ENCODE data around the gene CCDC7.
"Not testable (repeated sequence)": the region's sequence is repeated elsewhere in the genome, so short reads cannot be mapped to it uniquely, and the experiment has no call there.

Gene CCDC7

DNA sequence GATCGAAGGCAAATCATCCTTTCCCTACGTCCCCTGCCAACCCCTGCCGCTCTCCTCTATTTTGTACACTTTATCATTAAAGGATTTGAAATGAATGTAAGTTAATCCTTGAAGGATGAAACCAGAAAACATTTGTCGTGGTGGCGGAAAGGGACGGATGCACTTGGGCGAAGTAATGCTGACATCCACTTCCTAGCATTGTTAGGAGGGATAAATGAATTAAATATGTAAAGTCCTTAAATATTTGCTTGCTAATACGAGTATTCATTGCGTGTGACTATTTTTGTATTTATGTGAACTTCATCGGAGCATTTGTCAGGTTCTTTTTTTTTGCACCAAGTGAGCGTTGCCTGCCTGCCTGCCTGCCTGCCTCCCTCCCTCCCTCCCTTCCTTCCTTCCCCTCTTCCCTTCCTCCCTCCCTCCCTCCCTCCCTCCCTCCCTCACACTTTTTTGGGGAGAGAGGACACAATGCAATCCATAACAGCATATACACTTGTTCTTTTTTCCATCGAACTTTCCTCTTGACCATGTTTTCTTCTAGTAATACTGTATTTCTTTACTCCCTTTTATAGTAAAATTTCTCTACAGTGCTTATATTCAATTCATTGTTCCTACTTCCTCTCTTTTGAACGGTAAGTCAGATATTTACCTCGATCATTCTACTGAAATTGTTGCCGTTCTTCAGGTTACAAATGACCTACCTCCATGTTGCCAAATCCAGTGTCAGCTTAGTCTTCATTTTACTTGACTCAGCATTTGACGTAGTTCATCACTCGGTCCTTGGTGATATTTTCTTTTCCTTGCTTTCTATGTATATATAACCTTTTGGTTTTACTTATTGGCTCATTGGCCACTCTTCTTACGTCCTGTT, 831 bp downstream of the CCDC7 start:
- DNase-seq (ENCODE audit: low read depth in 2 of 2, low spot score in 1 of 2), result no peak

DNA sequence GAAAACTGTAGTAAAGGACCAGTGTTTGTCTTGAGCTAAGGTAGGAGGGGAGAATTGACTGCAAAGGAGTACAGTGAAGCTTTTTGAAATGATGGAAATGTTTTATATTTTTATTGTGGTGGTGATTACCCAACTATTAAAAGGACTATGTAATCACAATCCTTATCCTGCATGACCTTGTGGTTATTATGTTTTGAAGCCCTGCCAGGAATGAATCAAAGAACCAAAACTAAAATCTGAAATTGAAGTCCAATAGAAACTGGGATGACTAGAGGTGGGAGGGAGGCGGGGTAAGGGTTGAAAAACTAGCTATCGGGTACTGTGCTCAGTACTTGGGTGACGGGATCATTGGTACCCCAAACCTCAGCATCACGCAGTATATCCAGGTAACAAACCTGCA, 8.2 kb downstream of the CCDC7 start:
- no peak for DNase-seq (ENCODE audit: low read depth in 2 of 2, low spot score in 1 of 2)

DNA sequence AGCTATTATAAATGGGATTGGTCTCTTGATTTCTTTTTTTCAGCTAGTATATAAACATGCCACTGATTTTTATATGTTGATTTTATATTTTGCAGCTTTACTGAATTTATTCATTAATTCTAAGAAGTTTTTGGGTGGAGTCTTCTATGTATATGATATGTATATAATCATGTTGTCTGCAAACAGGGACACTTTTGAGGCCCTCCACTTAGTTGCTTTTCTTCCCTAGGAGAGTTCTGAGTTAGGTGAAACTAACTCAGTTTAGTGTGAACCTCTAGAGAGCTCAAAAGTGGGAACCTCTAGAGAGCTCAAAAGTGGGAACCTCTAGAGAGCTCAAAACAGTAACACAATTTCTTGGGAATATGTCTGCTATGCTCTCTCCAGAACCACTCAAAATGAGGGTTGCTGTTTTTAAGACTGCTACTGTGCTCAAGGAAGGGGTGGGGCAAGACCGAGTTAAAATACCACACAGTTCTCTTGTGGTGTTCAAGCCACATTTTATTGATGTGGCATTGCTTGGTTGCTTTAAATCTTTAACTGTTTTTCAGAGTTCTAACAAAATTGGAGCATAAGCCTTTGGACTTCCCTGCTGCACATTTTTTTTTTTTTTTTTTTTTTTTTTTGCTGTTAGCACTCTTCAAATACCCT, 13.2 kb downstream of the CCDC7 start:
- no peak for DNase-seq (ENCODE audit: low read depth in 2 of 2, low spot score in 1 of 2)

DNA sequence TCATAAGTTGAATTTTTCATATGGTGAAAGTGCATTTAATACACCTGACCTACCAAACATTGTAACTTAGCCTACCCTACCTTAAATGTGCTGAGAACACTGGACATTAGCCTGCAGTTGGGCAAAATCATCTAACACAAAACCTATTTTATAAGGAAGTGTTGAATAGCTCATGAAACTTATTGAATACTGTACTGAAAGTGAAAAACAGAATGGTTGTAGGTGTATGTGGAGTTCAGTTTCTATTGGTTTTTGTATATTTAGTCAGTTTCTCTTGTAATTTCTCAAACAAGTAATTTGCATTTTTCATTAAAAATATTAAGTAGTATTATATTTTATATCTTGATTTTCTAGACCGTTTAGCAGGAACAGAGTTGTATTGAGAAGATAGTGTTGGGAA, 15.3 kb downstream of the CCDC7 start:
- DNase-seq (ENCODE audit: low read depth in 2 of 2, low spot score in 1 of 2), result no peak

DNA sequence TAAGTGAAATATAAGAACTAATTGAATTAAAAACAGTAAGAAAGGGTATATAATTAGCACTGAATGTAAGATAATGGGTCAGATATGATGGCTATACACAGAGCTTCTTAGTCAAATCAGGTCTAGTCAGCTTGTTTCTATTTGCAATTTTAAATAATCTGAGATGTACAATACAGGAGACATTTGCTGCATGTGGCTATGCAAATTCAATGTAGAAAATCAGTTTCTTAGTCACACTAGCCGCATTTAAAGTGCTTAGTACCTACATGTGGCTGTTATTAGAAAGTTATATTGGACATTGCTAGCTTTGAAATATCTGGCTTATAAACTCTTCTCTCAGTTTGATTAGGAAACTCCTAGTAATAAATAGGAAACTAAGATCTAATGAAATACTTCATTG, 25.3 kb downstream of the CCDC7 start:
- no peak for DNase-seq (ENCODE audit: low read depth in 2 of 2, low spot score in 1 of 2)

DNA sequence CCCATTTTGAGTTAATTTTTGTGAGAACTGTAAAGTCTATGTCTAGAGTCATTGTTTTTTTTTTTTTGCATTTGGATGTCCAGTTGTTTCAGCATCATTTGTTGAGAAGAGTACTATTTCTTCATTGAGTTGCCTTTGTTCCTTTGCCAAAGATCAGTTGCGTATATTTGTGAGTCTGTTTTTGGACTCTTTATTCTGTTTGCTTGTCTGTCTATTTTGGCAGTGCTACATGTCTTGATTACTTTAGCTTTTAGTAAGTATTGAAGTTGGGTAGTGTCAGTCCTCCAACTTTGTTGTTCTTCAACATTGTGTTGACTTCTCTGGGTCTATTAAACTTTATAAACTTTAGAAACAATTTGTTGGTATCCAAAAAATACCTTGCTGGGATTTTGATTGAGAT, 31.6 kb downstream of the CCDC7 start:
- no peak for DNase-seq (ENCODE audit: low read depth in 2 of 2, low spot score in 1 of 2)

DNA sequence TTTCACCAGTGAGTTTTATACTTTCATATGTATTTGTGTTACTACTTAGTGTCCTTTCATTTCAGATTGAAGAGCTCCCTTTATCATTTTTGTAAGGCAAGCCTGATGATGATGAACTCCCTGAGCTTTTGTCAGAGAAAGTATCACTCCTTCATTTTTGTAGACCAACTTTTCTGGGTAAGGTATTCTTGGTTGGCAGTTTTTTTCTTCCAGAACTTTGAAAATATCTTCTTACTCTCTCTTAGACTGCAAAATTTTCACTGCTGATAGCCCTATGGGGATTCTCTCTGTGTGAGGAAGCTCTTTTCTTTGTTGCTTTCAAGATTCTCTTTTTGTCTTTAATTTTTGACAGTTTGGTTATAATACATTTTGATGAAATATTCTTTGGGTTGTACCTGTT, 35.7 kb downstream of the CCDC7 start:
- no peak for DNase-seq (ENCODE audit: low read depth in 2 of 2, low spot score in 1 of 2)

DNA sequence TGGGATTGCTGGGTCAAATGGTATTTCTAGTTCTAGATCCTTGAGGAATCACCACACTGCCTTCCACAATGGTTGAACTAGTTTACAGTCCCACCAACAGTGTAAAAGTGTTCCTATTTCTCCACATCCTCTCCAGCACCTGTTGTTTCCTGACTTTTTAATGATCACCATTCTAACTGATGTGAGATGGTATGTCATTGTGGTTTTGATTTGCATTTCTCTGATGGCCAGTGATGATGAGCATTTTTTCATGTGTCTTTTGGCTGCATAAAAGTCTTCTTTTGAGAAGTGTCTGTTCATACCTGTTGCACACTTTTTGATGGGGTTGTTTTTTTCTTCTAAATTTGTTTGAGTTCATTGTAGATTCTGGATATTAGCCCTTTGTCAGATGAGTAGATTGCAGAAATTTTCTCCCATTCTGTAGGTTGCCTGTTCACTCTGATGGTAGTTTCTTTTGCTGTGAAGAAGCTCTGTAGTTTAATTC, 37.1 kb downstream of the CCDC7 start:
- not testable (repeated sequence) for DNase-seq (ENCODE audit: low read depth in 2 of 2, low spot score in 1 of 2)

DNA sequence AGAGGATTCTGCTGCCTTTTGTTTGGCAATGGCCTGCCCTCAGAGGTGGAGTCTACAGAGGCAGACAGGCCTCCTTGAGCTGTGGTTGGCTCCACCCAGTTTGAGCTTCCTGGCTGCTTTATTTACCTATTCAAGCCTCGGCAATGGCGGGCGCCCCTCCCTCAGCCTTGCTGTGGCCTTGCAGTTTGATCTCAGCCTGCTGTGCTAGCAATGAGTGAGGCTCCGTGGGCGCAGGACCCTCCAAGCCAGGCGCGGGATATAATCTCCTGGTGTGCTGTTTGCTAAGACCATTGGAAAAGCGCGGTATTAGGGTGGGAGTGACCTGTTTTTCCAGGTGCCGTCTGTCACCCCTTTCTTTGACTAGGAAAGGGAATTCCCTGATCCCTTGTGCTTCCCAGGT, 42.1 kb downstream of the CCDC7 start:
- DNase-seq (ENCODE audit: low read depth in 2 of 2, low spot score in 1 of 2), result not testable (repeated sequence)

DNA sequence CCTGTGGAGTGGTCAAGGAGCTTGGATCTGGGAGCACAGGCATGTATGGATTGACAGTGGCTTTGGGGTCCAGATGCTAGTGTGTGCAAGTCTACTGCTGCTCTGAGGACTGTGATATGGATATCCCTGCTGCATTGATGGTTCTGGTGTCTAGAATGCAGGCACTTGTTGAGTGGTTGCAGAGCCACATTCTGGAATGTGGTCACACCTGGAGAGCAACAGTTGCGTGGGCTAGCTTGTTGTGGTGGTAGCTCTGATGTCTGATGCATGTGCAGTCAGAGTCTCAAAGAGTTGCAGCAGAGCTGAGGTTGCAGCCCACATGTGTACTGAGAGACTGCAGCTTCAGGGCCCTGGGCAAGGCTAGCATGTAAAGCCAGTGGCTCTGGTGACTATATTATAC, 43.2 kb downstream of the CCDC7 start:
- DNase-seq (ENCODE audit: low read depth in 2 of 2, low spot score in 1 of 2), result no peak

DNA sequence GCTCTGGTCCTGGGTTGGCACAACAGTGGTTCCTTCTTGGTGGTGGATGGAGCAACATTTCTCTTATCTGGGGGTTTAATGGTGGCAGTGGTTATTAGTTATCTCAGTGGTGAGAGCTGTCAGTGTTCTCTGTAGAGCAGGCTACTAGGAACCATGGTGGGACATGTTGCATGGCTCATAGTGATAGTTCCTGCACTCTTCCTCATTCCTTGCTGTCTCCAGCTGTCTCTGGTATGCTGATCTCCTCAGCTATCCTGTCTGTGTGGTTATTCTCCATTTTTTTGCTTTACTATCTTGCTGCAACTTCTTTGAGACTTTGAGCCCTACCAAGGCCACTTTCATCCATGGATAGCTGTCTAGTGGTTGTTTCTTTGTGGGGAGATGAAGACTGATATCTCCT, 44.0 kb downstream of the CCDC7 start:
- no peak for DNase-seq (ENCODE audit: low read depth in 2 of 2, low spot score in 1 of 2)

DNA sequence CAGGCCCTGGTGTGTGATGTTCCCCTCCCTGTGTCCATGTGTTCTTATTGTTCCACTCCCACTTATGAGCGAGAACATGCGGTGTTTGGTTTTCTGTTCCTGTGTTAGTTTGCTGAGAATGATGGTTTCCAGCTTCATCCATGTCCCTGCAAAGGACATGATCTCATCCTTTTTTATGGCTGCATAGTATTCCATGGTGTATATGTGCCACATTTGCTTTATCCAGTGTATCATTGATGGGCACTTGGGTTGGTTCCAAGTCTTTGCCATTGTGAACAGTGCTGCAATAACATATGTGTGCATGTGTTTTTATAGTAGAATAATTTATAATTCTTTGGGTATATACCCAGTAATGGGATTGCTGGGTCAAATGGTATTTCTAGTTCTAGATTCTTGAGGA, 48.6 kb downstream of the CCDC7 start:
- DNase-seq (ENCODE audit: low read depth in 2 of 2, low spot score in 1 of 2), result not testable (repeated sequence)

DNA sequence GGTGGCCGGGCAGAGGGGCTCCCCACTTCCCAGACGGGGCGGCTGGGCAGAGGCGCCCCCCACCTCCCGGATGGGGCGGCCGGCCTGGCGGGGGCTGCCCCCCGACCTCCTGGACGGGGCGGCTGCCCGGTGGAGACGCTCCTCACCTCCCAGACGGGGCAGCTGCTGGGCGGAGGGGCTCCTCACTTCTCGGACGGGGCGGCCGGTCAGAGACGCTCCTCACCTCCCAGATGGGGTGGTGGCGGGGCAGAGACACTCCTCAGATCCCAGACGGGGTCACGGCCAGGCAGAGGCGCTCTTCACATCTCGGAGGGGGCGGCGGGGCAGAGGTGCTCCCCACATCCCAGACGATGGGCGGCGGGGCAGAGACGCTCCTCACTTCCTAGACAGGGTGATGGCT, 54.2 kb downstream of the CCDC7 start:
- DNase-seq (ENCODE audit: low read depth in 2 of 2, low spot score in 1 of 2), result not testable (repeated sequence)

DNA sequence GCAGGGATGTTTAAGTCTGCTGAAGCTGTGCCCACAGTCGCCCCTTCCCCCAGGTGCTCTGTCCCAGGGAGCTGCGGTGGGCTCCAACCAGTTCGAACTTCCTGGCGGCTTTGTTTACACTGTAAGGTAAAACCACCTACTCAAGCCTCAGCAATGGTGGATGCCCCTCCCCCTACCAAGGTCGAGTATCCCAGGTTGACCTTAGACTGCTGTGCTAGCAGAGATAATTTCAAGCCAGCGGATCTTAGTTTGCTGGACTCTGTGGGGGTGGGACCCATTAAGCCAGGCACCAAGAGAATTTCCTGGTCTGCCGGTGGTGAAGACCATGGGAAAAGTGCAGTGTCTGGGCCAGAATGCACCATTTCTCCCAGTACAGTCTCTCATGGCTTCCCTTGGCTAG, 56.0 kb downstream of the CCDC7 start:
- DNase-seq (ENCODE audit: low read depth in 2 of 2, low spot score in 1 of 2), result no peak

DNA sequence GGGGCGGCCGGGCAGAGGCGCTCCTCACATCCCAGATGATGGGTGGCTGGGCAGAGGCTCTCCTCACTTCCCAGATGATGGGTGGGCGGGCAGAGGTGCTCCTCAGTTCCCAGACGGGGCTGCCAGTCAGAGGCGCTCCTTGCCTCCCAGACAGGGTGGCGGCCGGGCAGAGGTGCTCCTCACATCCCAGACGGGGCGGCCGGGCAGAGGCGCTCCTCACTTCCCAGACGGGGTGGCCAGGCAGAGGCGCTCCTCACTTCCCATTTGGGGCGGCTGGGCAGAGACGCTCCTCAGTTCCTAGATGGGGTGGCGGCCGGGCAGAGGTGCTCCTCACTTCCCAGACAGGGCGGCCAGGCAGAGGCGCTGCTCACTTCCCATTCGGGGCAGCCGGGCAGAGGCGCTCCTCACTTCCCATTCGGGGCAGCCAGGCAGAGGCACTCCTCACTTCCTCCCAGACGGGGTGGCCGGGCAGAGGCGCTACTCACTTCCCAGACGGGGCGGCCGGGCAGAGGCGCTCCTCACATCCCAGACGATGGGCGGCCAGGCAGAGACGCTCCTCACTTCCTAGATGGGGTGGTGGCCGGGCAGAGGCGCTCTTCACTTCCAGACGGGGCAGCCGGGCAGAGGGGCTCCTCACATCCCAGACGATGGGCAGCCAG, 60.0 kb downstream of the CCDC7 start:
- not testable (repeated sequence) for DNase-seq (ENCODE audit: low read depth in 2 of 2, low spot score in 1 of 2)

DNA sequence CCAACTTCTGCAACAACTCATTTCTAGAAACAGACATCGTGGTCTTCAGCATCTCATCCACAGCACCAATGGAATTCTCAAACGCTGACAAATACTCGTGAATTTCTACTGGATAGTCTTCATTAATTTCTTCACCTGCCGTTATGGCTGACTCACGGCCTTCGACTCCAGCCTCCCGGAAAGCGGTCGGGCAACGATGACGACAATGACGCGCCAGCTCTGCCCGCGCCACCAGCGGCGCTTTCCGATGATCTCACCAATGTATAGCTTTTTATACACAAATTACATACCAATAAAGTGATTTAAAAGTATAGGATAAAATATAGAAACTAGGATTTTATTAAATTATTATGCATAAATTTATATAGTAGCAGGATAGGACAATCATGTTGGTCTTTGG, 65.7 kb downstream of the CCDC7 start:
- DNase-seq (ENCODE audit: low read depth in 2 of 2, low spot score in 1 of 2), result no peak

DNA sequence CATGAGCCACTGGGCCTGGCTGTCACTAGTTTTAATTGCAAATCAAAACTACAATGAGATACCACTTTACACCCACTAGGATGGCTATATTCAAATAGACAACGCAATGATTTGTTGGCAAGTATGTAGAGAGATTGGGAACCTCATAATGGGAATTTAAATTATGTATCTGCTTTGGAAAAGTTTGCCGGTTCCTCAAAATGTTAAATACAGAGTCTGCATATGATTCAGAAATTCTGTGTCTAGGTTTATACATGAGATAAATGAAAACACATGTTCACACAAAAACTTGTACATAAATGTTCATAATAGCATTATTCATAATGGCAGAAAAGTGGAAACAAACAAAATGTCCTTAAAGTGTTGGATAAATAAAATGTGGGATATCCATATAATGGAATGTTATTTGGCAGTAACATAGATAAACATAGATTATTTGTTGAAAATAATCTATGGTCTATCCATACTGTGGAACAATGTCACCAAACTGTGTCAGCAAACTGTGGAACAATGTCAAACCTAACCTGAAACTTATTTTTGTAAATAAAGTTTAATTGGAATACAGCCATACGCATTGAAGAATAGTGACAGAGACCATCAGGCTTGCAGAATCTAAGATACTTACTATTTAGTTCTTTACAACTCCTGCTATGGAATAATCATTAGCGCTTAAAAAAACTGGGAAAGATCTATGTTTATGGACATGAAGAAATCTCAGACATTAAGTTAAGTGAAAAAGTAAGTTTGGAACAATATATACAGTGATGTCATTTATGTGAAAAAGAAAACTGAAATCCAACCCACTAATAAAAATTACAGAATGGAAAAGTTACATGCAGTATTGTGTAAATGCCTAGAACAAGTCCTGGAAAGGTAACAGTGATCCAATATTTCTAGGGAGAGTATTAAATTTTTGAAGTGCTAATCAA, 70.9 kb downstream of the CCDC7 start:
- no peak for DNase-seq (ENCODE audit: low read depth in 2 of 2, low spot score in 1 of 2)

DNA sequence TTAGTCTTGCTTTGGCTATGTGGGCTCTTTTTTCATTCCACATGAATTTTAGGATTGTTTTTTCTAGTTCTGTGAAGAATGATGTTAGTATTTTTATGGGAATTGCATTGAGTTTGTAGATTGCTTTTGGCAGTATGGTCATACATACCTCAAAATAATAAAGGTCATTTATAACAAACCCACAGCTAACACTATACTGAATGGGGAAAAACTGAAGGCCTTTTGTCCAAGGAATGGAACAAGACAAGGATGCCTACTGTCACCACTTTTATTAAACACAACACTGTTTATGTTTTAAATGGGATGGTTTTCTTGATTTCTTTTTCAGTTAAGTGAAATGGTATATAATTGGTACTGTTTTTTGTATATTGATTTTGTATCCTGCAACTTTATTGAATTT, 84.3 kb downstream of the CCDC7 start:
- DNase-seq (ENCODE audit: low read depth in 2 of 2, low spot score in 1 of 2), result no peak

DNA sequence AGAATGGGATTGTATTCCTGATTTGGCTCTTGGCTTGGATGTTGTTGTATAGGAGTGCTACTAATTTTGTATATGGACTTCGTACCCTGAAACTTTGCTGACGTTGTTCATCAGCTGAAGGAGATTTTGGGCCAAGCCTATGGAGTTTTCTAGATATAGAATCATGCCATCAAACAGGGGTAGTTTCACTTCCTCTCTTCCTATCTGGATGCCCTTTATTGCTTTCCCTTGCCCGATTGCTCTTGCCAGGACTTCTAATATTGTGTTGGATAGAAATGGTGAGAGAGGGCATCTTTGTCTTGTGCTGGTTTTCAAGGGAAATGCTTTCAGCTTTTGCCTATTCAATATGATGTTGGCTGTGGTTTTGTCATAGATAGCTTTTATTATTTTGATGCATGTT, 92.3 kb downstream of the CCDC7 start:
- no peak for DNase-seq (ENCODE audit: low read depth in 2 of 2, low spot score in 1 of 2)

DNA sequence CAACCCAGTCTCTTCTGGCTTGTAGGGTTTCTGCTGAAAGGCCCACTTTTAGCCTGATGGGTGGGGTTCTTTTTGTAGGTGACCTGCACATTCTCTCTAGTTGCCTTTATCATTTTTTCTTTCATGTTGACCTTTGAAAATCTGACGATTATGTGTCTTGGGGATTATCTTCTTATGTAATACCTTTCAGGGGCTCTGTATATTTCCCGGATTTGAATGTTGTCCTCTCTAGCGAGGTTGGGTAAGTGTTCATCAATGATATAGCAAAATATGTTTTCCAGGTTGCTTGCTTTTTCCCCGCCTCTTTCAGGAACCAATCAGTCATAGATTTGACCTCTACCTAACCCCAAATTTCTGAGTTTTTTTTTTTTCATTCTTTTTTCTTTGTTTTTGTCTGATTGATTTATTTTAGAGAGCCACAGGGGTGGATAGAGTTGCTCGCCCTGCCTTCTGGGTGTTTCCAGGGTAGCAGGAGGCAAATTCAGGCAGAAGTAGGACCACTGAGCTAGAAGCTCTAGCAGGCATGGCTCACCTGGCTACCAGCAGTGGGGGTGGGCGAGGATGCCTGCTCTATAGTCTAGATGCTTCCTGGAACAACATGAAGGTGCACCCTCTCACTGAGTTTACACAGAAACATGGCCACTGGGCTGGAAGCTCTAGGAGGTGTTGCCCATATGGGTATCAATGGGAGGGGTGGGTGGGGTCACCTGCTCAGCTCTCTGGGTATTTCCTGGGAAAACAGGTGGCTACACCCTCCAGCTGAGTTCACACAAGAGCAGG, 94.9 kb downstream of the CCDC7 start:
- no peak for DNase-seq (ENCODE audit: low read depth in 2 of 2, low spot score in 1 of 2)

Data from stimulated activated CD8-positive, alpha-beta memory T cell treated with anti-CD3 and anti-CD28 coated beads, Interleukin-4, amount 100 ng/mL, for 1 hour (primary cell).